Neural cell (in vitro differentiated cells): Measurements from ENCODE around the gene MRPS34.

Experiments used
- CTCF ChIP-seq: fragments of 450-650 bp; IDR thresholded peaks from 2 replicates; pipeline ENCODE4 v1.5.1; 2014; ENCODE audit warnings: antibody characterized with exemption, mild to moderate bottlenecking, moderate library complexity; ENCODE audit not compliant: poor library complexity, severe bottlenecking
- EP300 ChIP-seq: fragments of 450-650 bp; conservative IDR thresholded peaks from 2 replicates; pipeline ENCODE4 v1.6.1; 2014; ENCODE audit warnings: antibody characterized with exemption, mild to moderate bottlenecking, moderate library complexity; ENCODE audit not compliant: poor library complexity, severe bottlenecking
- EZH2 ChIP-seq: fragments of 200-600, 300-800 bp; shearing (Covaris generic), sonication (generic); IDR thresholded peaks from 2 replicates; pipeline ENCODE4 v1.6.1; 2014; ENCODE audit warnings: antibody characterized with exemption, low read length, borderline replicate concordance, mild to moderate bottlenecking; ENCODE audit not compliant: insufficient read depth, poor library complexity, severe bottlenecking
- MXI1 ChIP-seq: fragments of 450-650 bp; conservative IDR thresholded peaks from 2 replicates; pipeline ENCODE4 v1.6.1; 2014; ENCODE audit warnings: antibody characterized with exemption, mild to moderate bottlenecking; ENCODE audit not compliant: poor library complexity, severe bottlenecking
- POLR2AphosphoS5 ChIP-seq: IDR thresholded peaks from 2 replicates; pipeline ENCODE4 v1.6.1; 2012
- REST ChIP-seq: IDR thresholded peaks from 2 replicates; pipeline ENCODE4 v1.6.1; 2012; ENCODE audit warnings: borderline replicate concordance
- SMC3 ChIP-seq: fragments of 450-650 bp; conservative IDR thresholded peaks from 2 replicates; pipeline ENCODE4 v1.6.1; 2014; ENCODE audit warnings: antibody characterized with exemption, mild to moderate bottlenecking, moderate library complexity; ENCODE audit not compliant: poor library complexity
- TAF1 ChIP-seq: IDR thresholded peaks from 2 replicates; pipeline ENCODE4 v1.6.1; 2012; ENCODE audit warnings: low read depth

- TF ChIP-seq EZH2 = no peak
- TF ChIP-seq POLR2AphosphoS5 = no peak
- TF ChIP-seq MXI1 = no peak
- TF ChIP-seq TAF1 = no peak
- no peak for TF ChIP-seq REST
- TF ChIP-seq CTCF = no peak
- TF ChIP-seq SMC3 = no peak
- TF ChIP-seq EP300 = no peak
Measured at GRCh38 chr16:1734816-1735215, 38.1 kb downstream of the MRPS34 start.
